C4-2B (cell line): ENCODE data around the gene CDX1.

Source experiments
- ZFX ChIP-seq: fragments of 450-650 bp; IDR thresholded peaks from 2 replicates; pipeline ENCODE4 v1.6.1; 2017
- TF ChIP-seq, protein P1 (sequence below): fragments of 450-650 bp; conservative IDR thresholded peaks from 2 replicates; pipeline ENCODE4 v1.5.1; 2017; ENCODE audit warnings: mild to moderate bottlenecking

DNA sequence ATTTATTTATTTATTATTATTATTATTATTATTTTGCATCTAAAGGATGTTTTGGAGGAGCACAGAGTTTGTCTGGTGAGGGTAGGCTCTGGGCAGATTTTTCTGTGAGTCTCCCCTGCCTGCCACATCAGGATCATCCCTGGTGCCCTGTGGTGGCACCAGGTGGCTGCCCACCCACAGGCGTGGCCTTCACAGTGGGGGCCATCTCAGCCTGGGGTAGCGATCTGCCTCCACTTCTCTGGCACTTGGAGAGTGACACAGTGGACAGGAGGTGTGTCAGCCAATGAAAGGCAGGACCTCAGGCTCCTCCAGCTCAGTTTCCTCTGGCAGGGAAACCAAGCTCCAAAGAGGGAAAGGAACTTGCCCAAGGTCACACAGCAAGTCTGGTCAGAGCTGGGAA lies 53.3 kb downstream of the CDX1 start:
- TF ChIP-seq, protein P1, sequence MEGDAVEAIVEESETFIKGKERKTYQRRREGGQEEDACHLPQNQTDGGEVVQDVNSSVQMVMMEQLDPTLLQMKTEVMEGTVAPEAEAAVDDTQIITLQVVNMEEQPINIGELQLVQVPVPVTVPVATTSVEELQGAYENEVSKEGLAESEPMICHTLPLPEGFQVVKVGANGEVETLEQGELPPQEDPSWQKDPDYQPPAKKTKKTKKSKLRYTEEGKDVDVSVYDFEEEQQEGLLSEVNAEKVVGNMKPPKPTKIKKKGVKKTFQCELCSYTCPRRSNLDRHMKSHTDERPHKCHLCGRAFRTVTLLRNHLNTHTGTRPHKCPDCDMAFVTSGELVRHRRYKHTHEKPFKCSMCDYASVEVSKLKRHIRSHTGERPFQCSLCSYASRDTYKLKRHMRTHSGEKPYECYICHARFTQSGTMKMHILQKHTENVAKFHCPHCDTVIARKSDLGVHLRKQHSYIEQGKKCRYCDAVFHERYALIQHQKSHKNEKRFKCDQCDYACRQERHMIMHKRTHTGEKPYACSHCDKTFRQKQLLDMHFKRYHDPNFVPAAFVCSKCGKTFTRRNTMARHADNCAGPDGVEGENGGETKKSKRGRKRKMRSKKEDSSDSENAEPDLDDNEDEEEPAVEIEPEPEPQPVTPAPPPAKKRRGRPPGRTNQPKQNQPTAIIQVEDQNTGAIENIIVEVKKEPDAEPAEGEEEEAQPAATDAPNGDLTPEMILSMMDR = no peak
- TF ChIP-seq ZFX = no peak
